Psoas muscle (tissue), 8 donors: Measurements from ENCODE around the gene TEAD1. TPM values are rescaled to one million over a fixed set of nuclear protein-coding genes. Genes with fewer than 3 reads are reported as not detected.
A peak's percentile ranks its signal among the peaks of the same experiment; 100 is the strongest.

Source experiments
- ATAC-seq, 4 donors: fragments of 200-7000 bp; cut with Tn5 transposase; one replicate each; pipeline ENCODE4 v1.9.1; 2020; ENCODE audit warnings: moderate library complexity in 3 of 4, mild to moderate bottlenecking in 2 of 4
- DNase-seq, 2 donors: peaks; one replicate each; pipeline ENCODE4 v3.0.0-alpha.2; 2020
- H3K27ac ChIP-seq: fragments of 200-600 bp; one replicate; pipeline ENCODE4 v1.8.0; 2022
- H3K27me3 ChIP-seq, 3 donors: fragments of 200-600 bp in 1 of 3; one replicate each; pipeline versions ENCODE4 v1.6.1 to v1.8.0; 2013 to 2022; ENCODE audit warnings: low read length in 2 of 3, mild to moderate bottlenecking in 2 of 3, moderate library complexity in 1 of 3; ENCODE audit not compliant: insufficient read depth in 3 of 3
- H3K36me3 ChIP-seq, 2 donors: fragments of 200-600 bp in 1 of 2; one replicate each; pipeline versions ENCODE4 v1.6.1 to v1.8.0; 2013 to 2022; ENCODE audit warnings: low read depth in 1 of 2, mild to moderate bottlenecking in 1 of 2, moderate library complexity in 1 of 2; ENCODE audit not compliant: insufficient read depth in 1 of 2
- H3K4me1 ChIP-seq: fragments of 200-600 bp; one replicate; pipeline ENCODE4 v1.8.0; 2022
- H3K4me3 ChIP-seq: fragments of 200-600 bp; one replicate; pipeline ENCODE4 v1.8.0; 2022; ENCODE audit warnings: mild to moderate bottlenecking
- H3K9me3 ChIP-seq: fragments of 200-600 bp; one replicate; pipeline ENCODE4 v1.8.0; 2022
- CTCF ChIP-seq: fragments of 200-600 bp; IDR thresholded peaks from one replicate; pipeline ENCODE4 v1.8.0; 2022; ENCODE audit warnings: antibody characterized with exemption
- WGBS, 3 donors: extraction: QIAGEN DNeasy Blood & Tissue Kit; methylation state at CpG; one replicate each; pipeline versions ENCODE4 v1.1.6 to v1.1.7; 2013; 5-methylcytosine and 5-hydroxymethylcytosine counted together
- intact Hi-C, 2 donors: fragments of 100-400 bp; cut with DNase I; formaldehyde crosslinking; loops; one replicate each; pipeline versions ENCODE4 v1.11.0 to v1.14.2; 2022
- polyA plus RNA-seq, 3 donors: library from polyadenylated mRNA; stranded (reverse); fragments of 200-250 nt; gene quantifications; one replicate each; pipeline ENCODE4 v1.2.3, GENCODE V29; 2013
- total RNA-seq, 4 donors: library from RNA; stranded (reverse); fragmentation: NEBNext Ultra II Directional in 2 of 4; extraction: Animal tissue kit (Norgen Biotek cat#: 25700) in 2 of 4; gene quantifications; one replicate each; pipeline versions ENCODE4 v1.2.1 to v1.2.4, GENCODE V29; 2021 to 2023
- donor health status: healthy with polysubstance abuse.
- donor health status: DM: no; HTN: no; CAD: no; lungs with moderate emphysema.
- donor health status: Bipolar disorder and iron deficiency.
- donor health status: healthy.
- donor health status: DM: yes; HTN: yes; CAD: no.
- donor health status: DM: no; HTN: no; CAD: no.
- donor health status: DM: no; HTN: no; CAD: no.
- donor health status: DM: yes; HTN: yes; CAD: no.

Gene TEAD1
- total and polyA plus RNA-seq, 7 donors: 11.3 to 178 (median 112) TPM

DNA sequence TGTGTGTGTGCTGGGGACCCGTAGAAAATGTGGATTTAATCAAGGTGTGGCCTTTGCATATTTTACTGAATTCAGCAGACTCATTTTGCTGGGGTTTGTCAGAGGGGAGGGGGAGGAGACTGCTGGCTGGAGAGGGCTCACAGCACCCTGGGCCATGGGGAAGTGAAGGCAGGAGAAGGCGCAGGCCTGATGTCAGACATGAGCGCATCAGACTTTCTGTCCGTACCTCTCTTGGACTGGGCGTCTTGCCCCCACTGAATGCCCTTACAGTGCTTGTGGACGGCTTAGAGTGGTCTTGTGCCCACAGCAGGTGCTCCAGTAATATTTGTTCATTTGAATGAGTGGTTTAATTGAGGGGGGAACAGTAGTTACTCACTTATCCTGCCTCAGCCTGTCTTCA, 75.2 kb downstream of the TEAD1 start:
- Histone ChIP-seq H3K4me1 (peaks cover 87% of the 10 kb centered on the region), H3K9me3 (no peaks in the 10 kb centered on the region), H3K36me3 (no peaks in the 10 kb centered on the region), H3K27me3 (no peaks in the 10 kb centered on the region), H3K27ac (peak overlapping the region; percentile 18), H3K4me3 (no peak overlapping the region)
- intact Hi-C loops: loop anchor here (5.0 to 10.0 kb wide), 4 partner anchors 38 to 145 kb away; no protein-coding TSS in a partner anchor
- ATAC-seq (no peak), DNase-seq (no peak)
- no peak for TF ChIP-seq CTCF
- 79 to 84% (median 82%) methylated on average over 6 of the region's 6 CpGs for WGBS, 3 donors

- H3K36me3 ChIP-seq: no peaks in the 10 kb centered on the region
- no peaks in the 10 kb centered on the region for H3K9me3 ChIP-seq
- peak overlapping the region; percentile 50 for H3K27ac ChIP-seq
- intact Hi-C loops: no loop called here
- peaks cover 91% of the 10 kb centered on the region for H3K4me1 ChIP-seq
- ATAC-seq: no peak
- no peak for DNase-seq
- H3K27me3 ChIP-seq: no peaks in the 10 kb centered on the region
- 65 to 83% (median 67%) methylated on average over 5 of the region's 5 CpGs for WGBS, 3 donors
- H3K4me3 ChIP-seq: no peak overlapping the region
- TF ChIP-seq CTCF: no peak
These were observed 76.0 kb downstream of the TEAD1 start for GRCh38 chr11:12750181-12750580.

- Histone ChIP-seq H3K27ac (peak overlapping the region; percentile 57), H3K4me1 (peaks cover 86% of the 10 kb centered on the region), H3K36me3 (no peaks in the 10 kb centered on the region), H3K27me3 (no peaks in the 10 kb centered on the region), H3K9me3 (no peaks in the 10 kb centered on the region), H3K4me3 (no peak overlapping the region)
- DNase-seq: no peak
- no peak for ATAC-seq
- 96 to 100% (median 99%) methylated on average over 8 of the region's 8 CpGs for WGBS, 3 donors
- intact Hi-C loops: no loop called here
- peak; percentile 15 for TF ChIP-seq CTCF
These were observed 78.8 kb downstream of the TEAD1 start for GRCh38 chr11:12752868-12753524.

DNA sequence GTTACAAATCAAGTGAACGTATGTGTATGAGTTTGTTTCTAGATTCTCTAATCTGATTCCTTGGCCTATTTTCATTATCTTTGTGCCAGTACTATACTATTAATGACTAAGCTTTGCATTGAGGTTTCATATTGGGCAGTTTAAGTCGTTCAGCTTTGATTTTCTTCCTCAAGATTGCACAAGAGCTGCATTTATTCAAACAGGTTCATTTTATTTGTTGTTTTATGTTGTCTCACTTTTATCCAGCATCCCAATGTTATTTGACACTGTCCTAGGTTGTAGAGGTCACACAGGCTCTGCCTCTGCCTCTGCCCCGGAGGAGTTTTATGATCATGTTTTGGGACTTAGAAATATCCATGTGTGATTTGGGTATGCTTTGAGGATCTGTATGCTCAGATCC, 79.8 kb downstream of the TEAD1 start:
- Histone ChIP-seq H3K4me1 (peaks cover 85% of the 10 kb centered on the region), H3K27me3 (no peaks in the 10 kb centered on the region)

More for the DNA sequence above, 79.8 kb downstream of the TEAD1 start:
- intact Hi-C loops: no loop called here
- ATAC-seq (no peak), DNase-seq (no peak)
- 32 to 61% (median 35%) methylated on average over 3 of the region's 3 CpGs for WGBS, 3 donors
- Histone ChIP-seq H3K27ac (peak overlapping the region; percentile 65), H3K36me3 (no peaks in the 10 kb centered on the region), H3K9me3 (no peaks in the 10 kb centered on the region), H3K4me3 (no peak overlapping the region)
- TF ChIP-seq CTCF: no peak
